H1 (cell line): ENCODE results near the gene HTR4. TPM values are rescaled to one million over a fixed set of nuclear protein-coding genes. Genes with fewer than 3 reads are reported as not detected.

ENCODE experiments used
- polyA plus RNA-seq, 7 experiments: library from polyadenylated mRNA; depleted of rRNA in 3 of 7; stranded (reverse) in 5 of 7; unstranded in 2 of 7; fragments of >200 nt in 5 of 7; fragments of 200-250 nt in 2 of 7; gene quantifications; 1 replicate in 5 of 7; 2 replicates in 1 of 7; 4 replicates in 1 of 7; pipeline versions ENCODE4 v1.2.1 to v1.2.3, GENCODE V29; 2011 to 2013; ENCODE audit warnings: missing spikeins in 2 of 7, mixed read lengths in 2 of 7
- total RNA-seq: library from RNA; stranded (reverse); fragmentation: NEBNext Ultra II Directional; extraction: Animal tissue kit (Norgen Biotek cat#: 25700); gene quantifications from 2 replicates; pipeline ENCODE4 v1.2.1, GENCODE V29; 2021

HTR4 gene
- total and polyA plus RNA-seq, 2 of the 8 experiments (the other 6 are each of a cell fraction or from before 2014, with no cell fraction given), result not detected

Other genes starting within 250 kb of the HTR4 start
- 0.54 and 0.65 TPM in 2 replicates for gene ADRB2, start 172.1 kb upstream of the HTR4 start, total RNA-seq
- 0.77 and 0.78 TPM in 2 replicates for gene ADRB2, start 172.1 kb upstream of the HTR4 start, polyA plus RNA-seq (2011; rRNA removed)